Endodermal cell (in vitro differentiated cells): ENCODE measurements around the gene LHFPL2. TPM values are rescaled to one million over a fixed set of nuclear protein-coding genes. Genes with fewer than 3 reads are reported as not detected.

Source experiments
- DNase-seq: peaks from one replicate; pipeline ENCODE4 v3.0.0-alpha.2; 2017
- H3K27ac ChIP-seq: 2 replicates; pipeline ENCODE4 v1.5.1; 2013; ENCODE audit warnings: mild to moderate bottlenecking, low read depth, low read length, moderate library complexity
- H3K27me3 ChIP-seq: 2 replicates; pipeline ENCODE4 v1.6.1; 2013; ENCODE audit warnings: mild to moderate bottlenecking, low read length, moderate library complexity; ENCODE audit not compliant: insufficient read depth, control insufficient read depth, poor library complexity, severe bottlenecking
- H3K36me3 ChIP-seq: 2 replicates; pipeline ENCODE4 v1.7.0; 2013; ENCODE audit warnings: mild to moderate bottlenecking, low read length, moderate library complexity; ENCODE audit not compliant: control insufficient read depth, insufficient read depth
- H3K4me1 ChIP-seq: one replicate; pipeline ENCODE4 v1.7.0; 2013; ENCODE audit warnings: low read length; ENCODE audit not compliant: control insufficient read depth, insufficient read depth
- H3K4me3 ChIP-seq: 2 replicates; pipeline ENCODE4 v1.5.1; 2013; ENCODE audit warnings: mild to moderate bottlenecking, low read length, moderate library complexity
- H3K9ac ChIP-seq: 2 replicates; pipeline ENCODE4 v1.6.1; 2013; ENCODE audit warnings: mild to moderate bottlenecking, low read length, moderate library complexity; ENCODE audit not compliant: poor library complexity, severe bottlenecking; ENCODE audit errors: extremely low read depth
- H3K9me3 ChIP-seq: 2 replicates; pipeline ENCODE4 v1.6.1; 2013; ENCODE audit warnings: mild to moderate bottlenecking, low read length, moderate library complexity; ENCODE audit not compliant: control insufficient read depth
- H3K27ac Mint-ChIP-seq: 2 replicates; pipeline ENCODE4 v1.8.0; 2020; ENCODE audit warnings: mixed read lengths
- H3K27me3 Mint-ChIP-seq: 2 replicates; pipeline ENCODE4 v1.8.0; 2021; ENCODE audit warnings: mild to moderate bottlenecking, mixed read lengths; ENCODE audit not compliant: insufficient read depth
- H3K36me3 Mint-ChIP-seq: 2 replicates; pipeline ENCODE4 v1.8.0; 2020; ENCODE audit warnings: low read depth, mixed read lengths
- H3K4me1 Mint-ChIP-seq: 2 replicates; pipeline ENCODE4 v1.8.0; 2020; ENCODE audit warnings: mixed read lengths
- H3K4me3 Mint-ChIP-seq: 2 replicates; pipeline ENCODE4 v1.8.0; 2020; ENCODE audit warnings: mild to moderate bottlenecking, moderate library complexity, mixed read lengths
- H3K9me3 Mint-ChIP-seq: 2 replicates; pipeline ENCODE4 v1.8.0; 2020; ENCODE audit warnings: mild to moderate bottlenecking, mixed read lengths
- CTCF ChIP-seq: fragments of 200-600 bp; sonication (generic); conservative IDR thresholded peaks from 2 replicates; pipeline ENCODE4 v1.5.0; 2021; ENCODE audit warnings: antibody characterized with exemption, mild to moderate bottlenecking
- WGBS, 2 experiments: methylation state at CpG; one replicate each; pipeline versions ENCODE4 v1.1.5 to v1.1.7; 2013; ENCODE audit warnings: missing lambda C conversion rate in 2 of 2, mixed read lengths in 1 of 2; ENCODE audit not compliant: insufficient coverage in 1 of 2, insufficient read length in 1 of 2; 5-methylcytosine and 5-hydroxymethylcytosine counted together
- total RNA-seq, 2 donors: library from RNA; stranded (reverse); fragmentation: NEBNext Ultra II Directional in 1 of 2; extraction: Animal tissue kit (Norgen Biotek cat#: 25700) in 1 of 2; gene quantifications; 2 replicates in 1 of 2; 3 replicates in 1 of 2; pipeline ENCODE4 v1.2.1, GENCODE V29; 2021

The LHFPL2 gene
- total RNA-seq, 2 donors from 2014 or later, result 136 to 238 TPM

GRCh38 chr5:78574131-78574673 is 74.4 kb downstream of the LHFPL2 start:
- no peak for TF ChIP-seq CTCF
- no peak for DNase-seq
- 80 to 86% methylated on average over 2 to 4 of the region's 4 CpGs for WGBS, 2 experiments
- peaks cover 42% of the 10 kb centered on the region for H3K4me1 Mint-ChIP-seq
- H3K27ac ChIP-seq, result no peak overlapping the region
- H3K27me3 Mint-ChIP-seq, result no peaks in the 10 kb centered on the region
- H3K4me1 ChIP-seq, result peaks cover 9% of the 10 kb centered on the region
- no peak overlapping the region for H3K9ac ChIP-seq
- peaks cover 53% of the 10 kb centered on the region for H3K36me3 Mint-ChIP-seq
- H3K4me3 ChIP-seq, result no peak overlapping the region
- no peak overlapping the region for H3K4me3 Mint-ChIP-seq
- H3K9me3 ChIP-seq, result no peaks in the 10 kb centered on the region
- no peaks in the 10 kb centered on the region for H3K9me3 Mint-ChIP-seq
- H3K27ac Mint-ChIP-seq, result peak overlapping the region; percentile 11
- no peaks in the 10 kb centered on the region for H3K27me3 ChIP-seq
- peaks cover 46% of the 10 kb centered on the region for H3K36me3 ChIP-seq

- Histone ChIP-seq H3K27me3 (no peaks in the 10 kb centered on the region), H3K9ac (no peak overlapping the region), H3K4me3 (no peak overlapping the region), H3K4me1 (peaks cover 10% of the 10 kb centered on the region), H3K27ac (no peak overlapping the region), H3K36me3 (peaks cover 40% of the 10 kb centered on the region), H3K9me3 (no peaks in the 10 kb centered on the region)
- H3K9me3 Mint-ChIP-seq, result no peaks in the 10 kb centered on the region
- H3K4me3 Mint-ChIP-seq, result no peak overlapping the region
- 98% methylated on average over 2 of the region's 2 CpGs; no CpG with 5 or more reads in 1 of the 2 experiments for WGBS, 2 experiments
- no peaks in the 10 kb centered on the region for H3K27me3 Mint-ChIP-seq
- no peak for TF ChIP-seq CTCF
- DNase-seq, result no peak
- H3K36me3 Mint-ChIP-seq, result peaks cover 48% of the 10 kb centered on the region
- H3K27ac Mint-ChIP-seq, result no peak overlapping the region
- H3K4me1 Mint-ChIP-seq, result peaks cover 51% of the 10 kb centered on the region
Observed at GRCh38 chr5:78573318-78573717, 75.3 kb downstream of the LHFPL2 start.

DNA sequence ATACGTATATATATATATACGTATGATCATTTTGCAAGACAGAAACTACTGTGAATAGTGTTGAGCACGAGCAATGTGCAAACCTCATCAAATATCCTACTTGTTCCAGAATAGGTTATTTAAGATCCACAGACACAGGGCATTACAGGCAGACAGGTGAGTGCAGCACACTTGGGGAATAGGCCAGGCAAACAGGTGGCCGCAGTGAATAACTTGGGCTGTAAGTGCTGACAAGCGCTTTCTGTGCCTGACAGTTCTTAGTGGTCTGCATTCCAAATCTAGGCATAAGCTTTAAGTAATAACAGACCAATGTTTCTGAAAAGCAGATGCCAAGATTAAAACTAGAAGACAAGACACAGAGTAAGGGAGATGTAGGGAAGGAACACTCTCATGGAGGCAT is 77.9 kb downstream of the LHFPL2 start:
- no peak overlapping the region for H3K4me3 Mint-ChIP-seq
- H3K4me3 ChIP-seq, result no peak overlapping the region
- H3K4me1 Mint-ChIP-seq, result peaks cover 52% of the 10 kb centered on the region
- no peak overlapping the region for H3K9ac ChIP-seq
- TF ChIP-seq CTCF, result no peak
- H3K27ac ChIP-seq, result no peak overlapping the region
- peaks cover 34% of the 10 kb centered on the region for H3K36me3 Mint-ChIP-seq
- no peaks in the 10 kb centered on the region for H3K9me3 Mint-ChIP-seq
- no peaks in the 10 kb centered on the region for H3K27me3 Mint-ChIP-seq
- peaks cover 31% of the 10 kb centered on the region for H3K36me3 ChIP-seq
- DNase-seq, result no peak
- H3K27me3 ChIP-seq, result no peaks in the 10 kb centered on the region
- 92 to 96% methylated on average over 2 to 4 of the region's 5 CpGs for WGBS, 2 experiments
- H3K27ac Mint-ChIP-seq, result no peak overlapping the region
- no peaks in the 10 kb centered on the region for H3K9me3 ChIP-seq
- peaks cover 12% of the 10 kb centered on the region for H3K4me1 ChIP-seq
